Epithelial cell of proximal tubule (primary cell): ENCODE data around the gene IL36G. TPM values are rescaled to one million over a fixed set of nuclear protein-coding genes. Genes with fewer than 3 reads are reported as not detected.

Experiments
- DNase-seq: peaks from one replicate; pipeline ENCODE4 v3.0.0-alpha.2; 2011; ENCODE audit warnings: low read depth
- H3K4me3 ChIP-seq: 2 replicates; pipeline ENCODE4 v1.5.1; 2011; ENCODE audit warnings: low read depth, mild to moderate bottlenecking, low read length
- CTCF ChIP-seq: conservative IDR thresholded peaks from 2 replicates; pipeline ENCODE4 v1.5.1; 2012; ENCODE audit warnings: low read depth, mild to moderate bottlenecking, low read length
- total RNA-seq: library from RNA; depleted of rRNA; stranded (reverse); fragments of >200 nt; gene quantifications from 2 replicates; pipeline ENCODE4 v1.2.3, GENCODE V29; 2015

The IL36G gene
- total RNA-seq, 1 donor from 2014 or later = not detected

GRCh38 chr2:112941753-112942653 lies 35.8 kb upstream of the IL36G start:
- peak; percentile 97 for TF ChIP-seq CTCF
- no peak overlapping the region for H3K4me3 ChIP-seq
- DNase-seq = no peak

- no peak for DNase-seq
- no peak overlapping the region for H3K4me3 ChIP-seq
- no peak for TF ChIP-seq CTCF
Measured at GRCh38 chr2:112942654-112943002, 35.2 kb upstream of the IL36G start.

- no peak overlapping the region for H3K4me3 ChIP-seq
- DNase-seq = no peak
- no peak for TF ChIP-seq CTCF
Measured at GRCh38 chr2:112944971-112945370, 32.8 kb upstream of the IL36G start.

GRCh38 chr2:112946086-112946485 lies 31.7 kb upstream of the IL36G start:
- H3K4me3 ChIP-seq = no peak overlapping the region
- TF ChIP-seq CTCF = no peak
- no peak for DNase-seq

- no peak for DNase-seq
- no peak overlapping the region for H3K4me3 ChIP-seq
- no peak for TF ChIP-seq CTCF
Measured at GRCh38 chr2:112947374-112947773, 30.4 kb upstream of the IL36G start.

- no peak for TF ChIP-seq CTCF
- no peak for DNase-seq
- no peak overlapping the region for H3K4me3 ChIP-seq
Measured at GRCh38 chr2:112949456-112949855, 28.4 kb upstream of the IL36G start.

GRCh38 chr2:112954364-112954763 lies 23.4 kb upstream of the IL36G start:
- no peak for DNase-seq
- TF ChIP-seq CTCF = no peak
- H3K4me3 ChIP-seq = no peak overlapping the region
